HL-60/S4 treated with phorbol 12-myristate 13-acetate at 8.2 ng/mL for 4 days and 3 days (cell line): ENCODE results near the gene RAP1GAP2.
"Not testable (repeated sequence)": the region's sequence is repeated elsewhere in the genome, so short reads cannot be mapped to it uniquely, and the experiment has no call there.

Source experiments
- in situ Hi-C: fragments of 300-500 bp; cut with MboI; formaldehyde crosslinking; loops from 2 replicates; pipeline ENCODE4 v1.15.0; 2022; ENCODE audit warnings: low sequenced_read_pairs

Gene RAP1GAP2

GRCh38 chr17:2796164-2797125 lies at the start of gene RAP1GAP2:
Gene RAP1GAP2 (plus strand): TSS chr17:2796438. CDS start chr17:2796528, 90 bp downstream.
- in situ Hi-C loops: no loop called here

GRCh38 chr17:2749058-2749783 lies 47.0 kb upstream of the RAP1GAP2 start, which contains the start of gene CCDC92B:
Gene CCDC92B (minus strand): TSS chr17:2749652. CDS start chr17:2735145, 14,507 bp downstream.
- in situ Hi-C loops: no loop called here

- in situ Hi-C loops: no loop called here
Observed at GRCh38 chr17:2749784-2750181, 46.5 kb upstream of the RAP1GAP2 start.

- in situ Hi-C loops: no loop called here
Observed at GRCh38 chr17:2750721-2751120, 45.5 kb upstream of the RAP1GAP2 start.

- in situ Hi-C loops: no loop called here
Observed at GRCh38 chr17:2751491-2751890, 44.7 kb upstream of the RAP1GAP2 start.

- in situ Hi-C loops: no loop called here
Observed at GRCh38 chr17:2755891-2756724, 40.1 kb upstream of the RAP1GAP2 start.

- in situ Hi-C loops: no loop called here
Observed at GRCh38 chr17:2758870-2759269, 37.4 kb upstream of the RAP1GAP2 start.

GRCh38 chr17:2770129-2770528 lies 26.1 kb upstream of the RAP1GAP2 start:
- in situ Hi-C loops: no loop called here

GRCh38 chr17:2775206-2775605 lies 21.0 kb upstream of the RAP1GAP2 start:
- in situ Hi-C loops: no loop called here

GRCh38 chr17:2776589-2777241 lies 19.5 kb upstream of the RAP1GAP2 start:
- in situ Hi-C loops: no loop called here

- in situ Hi-C loops: no loop called here
Observed at GRCh38 chr17:2777242-2777867, 18.9 kb upstream of the RAP1GAP2 start.

- in situ Hi-C loops: no loop called here
Observed at GRCh38 chr17:2778489-2778888, 17.7 kb upstream of the RAP1GAP2 start.

GRCh38 chr17:2779545-2779944 lies 16.7 kb upstream of the RAP1GAP2 start:
- in situ Hi-C loops: no loop called here

- in situ Hi-C loops: no loop called here
Observed at GRCh38 chr17:2780256-2780655, 16.0 kb upstream of the RAP1GAP2 start.

GRCh38 chr17:2780931-2781454 lies 15.2 kb upstream of the RAP1GAP2 start:
- in situ Hi-C loops: no loop called here

- in situ Hi-C loops: not testable (repeated sequence)
Observed at GRCh38 chr17:2781598-2781997, 14.6 kb upstream of the RAP1GAP2 start.

- in situ Hi-C loops: no loop called here
Observed at GRCh38 chr17:2782055-2782454, 14.2 kb upstream of the RAP1GAP2 start.

- in situ Hi-C loops: no loop called here
Observed at GRCh38 chr17:2783310-2784030, 12.8 kb upstream of the RAP1GAP2 start.

- in situ Hi-C loops: no loop called here
Observed at GRCh38 chr17:2784864-2785263, 11.4 kb upstream of the RAP1GAP2 start.
